Ovary (tissue), 9 donors: ENCODE measurements around the gene ABCA4. TPM values are rescaled to one million over a fixed set of nuclear protein-coding genes. Genes with fewer than 3 reads are reported as not detected.

Experiments
- DNase-seq, 5 donors: peaks; one replicate each; pipeline ENCODE4 v3.0.0-alpha.2; 2019 to 2020
- H3K27ac ChIP-seq, 2 donors: fragments of 200-600 bp; one replicate each; pipeline versions ENCODE4 v1.5.1 to v1.8.0; 2019 to 2022
- H3K27me3 ChIP-seq: fragments of 200-600 bp; one replicate; pipeline ENCODE4 v1.8.0; 2022
- H3K36me3 ChIP-seq: fragments of 200-600 bp; sonication (generic); one replicate; pipeline ENCODE4 v1.5.1; 2019
- H3K4me1 ChIP-seq: one replicate; pipeline ENCODE4 v1.8.1; 2013; ENCODE audit warnings: mild to moderate bottlenecking, moderate library complexity; ENCODE audit not compliant: insufficient read depth
- H3K4me3 ChIP-seq: fragments of 200-600 bp; sonication (generic); one replicate; pipeline ENCODE4 v1.5.1; 2017
- H3K9me3 ChIP-seq, 2 donors: fragments of 200-600 bp in 1 of 2; sonication (generic) in 1 of 2; one replicate each; pipeline versions ENCODE4 v1.5.1 to v1.8.1; 2013 to 2019; ENCODE audit warnings: mild to moderate bottlenecking in 1 of 2, moderate library complexity in 1 of 2
- EP300 ChIP-seq: sonication (generic); formaldehyde crosslinking; IDR thresholded peaks from one replicate; pipeline ENCODE4 v1.6.1; 2017; ENCODE audit warnings: antibody characterized with exemption
- POLR2A ChIP-seq: fragments of 450-650 bp; IDR thresholded peaks from one replicate; pipeline ENCODE4 v1.6.1; 2017; ENCODE audit warnings: antibody characterized with exemption, mild to moderate bottlenecking, moderate library complexity
- WGBS, 3 donors: extraction: QIAGEN DNeasy Blood & Tissue Kit in 1 of 3; methylation state at CpG; one replicate each; pipeline versions ENCODE4 v1.1.5 to v1.1.7; 2013 to 2017; 5-methylcytosine and 5-hydroxymethylcytosine counted together
- intact Hi-C, 4 donors: fragments of 100-400 bp; cut with DNase I; formaldehyde crosslinking; loops; one replicate each; pipeline versions ENCODE4 v1.11.0 to v1.15.1; 2022 to 2023
- polyA plus RNA-seq, 2 donors: library from polyadenylated mRNA; stranded (reverse); fragments of 200-250 nt in 1 of 2; fragments of 350-450 nt in 1 of 2; fragmentation: Illumina TruSeq in 1 of 2; extraction: RNeasy Lipid Tissue Mini Kit (QIAGEN cat#74804) in 1 of 2; gene quantifications; one replicate each; pipeline ENCODE4 v1.2.3, GENCODE V29; 2013 to 2014
- total RNA-seq, 7 donors: library from RNA; depleted of rRNA in 2 of 7; stranded (reverse); fragments of >200 nt in 2 of 7; fragmentation: NEBNext Ultra II Directional in 3 of 7; extraction: Animal tissue kit (Norgen Biotek cat#: 25700) in 3 of 7; gene quantifications; one replicate each; pipeline versions ENCODE4 v1.1.0 to v1.2.4, GENCODE V29; 2016 to 2023
- TF ChIP-seq, protein P1 (sequence below), 3 donors: fragments of 450-650 bp in 2 of 3; fragments of 200-600 bp in 1 of 3; IDR thresholded peaks; one replicate each; pipeline versions ENCODE4 v1.5.1 to v1.8.0; 2016 to 2022; ENCODE audit warnings: antibody characterized with exemption in 3 of 3, mild to moderate bottlenecking in 1 of 3
- donor health status: DM: no; HTN: no; CAD: no; lungs with moderate emphysema.
- donor health status: DM: no; HTN: no; CAD: no.
- donor health status: Bipolar disorder and iron deficiency.
- donor health status: DM: yes; HTN: yes; CAD: no.
- donor health status: DM: no; HTN: no; CAD: no.
- donor health status: DM: yes; HTN: yes; CAD: no.

The ABCA4 gene
- total and polyA plus RNA-seq, 9 donors = 0.12 to 3.1 (median 0.35) TPM

DNA sequence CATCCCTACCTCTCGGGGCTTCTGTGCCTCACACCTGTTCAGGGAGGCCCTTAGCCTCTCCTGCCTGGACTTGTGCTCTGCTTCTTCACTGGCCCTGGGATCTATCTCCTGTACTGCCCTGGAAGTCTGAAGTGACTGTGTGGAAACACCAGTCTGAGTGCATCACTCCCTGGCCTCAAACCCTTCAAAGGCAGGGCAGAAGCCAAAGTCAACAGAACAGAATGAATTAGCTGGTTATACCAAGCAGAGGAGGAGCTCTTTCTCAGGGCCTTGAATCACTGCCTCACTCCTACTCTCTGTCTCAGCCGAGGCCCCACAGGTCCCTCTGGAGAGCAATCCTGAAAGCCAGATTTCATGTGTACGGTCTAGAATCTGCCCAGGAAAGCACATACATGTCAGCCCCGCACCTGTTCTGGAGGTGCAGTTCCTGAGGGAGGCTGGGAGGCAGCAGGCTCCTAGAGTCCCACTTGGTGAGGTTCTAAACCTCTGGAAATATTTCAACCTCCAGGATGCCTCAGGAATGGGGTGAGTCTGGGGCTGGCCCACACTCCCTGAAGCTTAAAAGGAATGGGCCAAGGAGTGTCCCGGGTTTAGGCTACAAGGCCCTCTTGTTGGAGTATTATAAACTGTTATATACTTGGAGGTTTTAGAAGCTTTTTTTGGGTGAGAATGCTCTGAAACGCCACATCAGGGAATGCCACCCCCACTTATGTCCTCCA is 98.3 kb downstream of the ABCA4 start:
- no peaks in the 10 kb centered on the region for H3K36me3 ChIP-seq
- intact Hi-C loops = loop anchor here in 1 of 4 donors (5.0 kb wide), 1 partner anchor 575 kb away; the partner anchor contains the start of gene FNBP1L
- no peaks in the 10 kb centered on the region for H3K27me3 ChIP-seq
- peaks cover 10% of the 10 kb centered on the region for H3K4me1 ChIP-seq
- TF ChIP-seq EP300 (no peak), POLR2A (no peak)
- TF ChIP-seq, protein P1, sequence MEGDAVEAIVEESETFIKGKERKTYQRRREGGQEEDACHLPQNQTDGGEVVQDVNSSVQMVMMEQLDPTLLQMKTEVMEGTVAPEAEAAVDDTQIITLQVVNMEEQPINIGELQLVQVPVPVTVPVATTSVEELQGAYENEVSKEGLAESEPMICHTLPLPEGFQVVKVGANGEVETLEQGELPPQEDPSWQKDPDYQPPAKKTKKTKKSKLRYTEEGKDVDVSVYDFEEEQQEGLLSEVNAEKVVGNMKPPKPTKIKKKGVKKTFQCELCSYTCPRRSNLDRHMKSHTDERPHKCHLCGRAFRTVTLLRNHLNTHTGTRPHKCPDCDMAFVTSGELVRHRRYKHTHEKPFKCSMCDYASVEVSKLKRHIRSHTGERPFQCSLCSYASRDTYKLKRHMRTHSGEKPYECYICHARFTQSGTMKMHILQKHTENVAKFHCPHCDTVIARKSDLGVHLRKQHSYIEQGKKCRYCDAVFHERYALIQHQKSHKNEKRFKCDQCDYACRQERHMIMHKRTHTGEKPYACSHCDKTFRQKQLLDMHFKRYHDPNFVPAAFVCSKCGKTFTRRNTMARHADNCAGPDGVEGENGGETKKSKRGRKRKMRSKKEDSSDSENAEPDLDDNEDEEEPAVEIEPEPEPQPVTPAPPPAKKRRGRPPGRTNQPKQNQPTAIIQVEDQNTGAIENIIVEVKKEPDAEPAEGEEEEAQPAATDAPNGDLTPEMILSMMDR (IDR thresholded peaks at IDR 0.05) = no peak
- H3K9me3 ChIP-seq = no peaks in the 10 kb centered on the region
- no peak overlapping the region for H3K27ac ChIP-seq
- 72 to 78% (median 76%) methylated on average over 6 of the region's 6 CpGs for WGBS, 3 donors
- no peak overlapping the region for H3K4me3 ChIP-seq
- DNase-seq = no peak

- intact Hi-C loops = loop anchor here in 1 of 4 donors (5.0 kb wide), 1 partner anchor 574 kb away; the partner anchor contains the start of gene FNBP1L
- 34 to 54% (median 43%) methylated on average over 10 of the region's 10 CpGs for WGBS, 3 donors
- H3K36me3 ChIP-seq = no peaks in the 10 kb centered on the region
- TF ChIP-seq POLR2A (no peak), EP300 (no peak)
- TF ChIP-seq, protein P1 (IDR thresholded peaks at IDR 0.05) = no peak
- H3K27ac ChIP-seq = peak overlapping the region in 1 of 2 donors; percentile 51
- no peaks in the 10 kb centered on the region for H3K27me3 ChIP-seq
- no peaks in the 10 kb centered on the region for H3K9me3 ChIP-seq
- H3K4me1 ChIP-seq = peaks cover 10% of the 10 kb centered on the region
- no peak overlapping the region for H3K4me3 ChIP-seq
- DNase-seq = no peak
Measured at GRCh38 chr1:94020764-94021579, 100.0 kb downstream of the ABCA4 start.

DNA sequence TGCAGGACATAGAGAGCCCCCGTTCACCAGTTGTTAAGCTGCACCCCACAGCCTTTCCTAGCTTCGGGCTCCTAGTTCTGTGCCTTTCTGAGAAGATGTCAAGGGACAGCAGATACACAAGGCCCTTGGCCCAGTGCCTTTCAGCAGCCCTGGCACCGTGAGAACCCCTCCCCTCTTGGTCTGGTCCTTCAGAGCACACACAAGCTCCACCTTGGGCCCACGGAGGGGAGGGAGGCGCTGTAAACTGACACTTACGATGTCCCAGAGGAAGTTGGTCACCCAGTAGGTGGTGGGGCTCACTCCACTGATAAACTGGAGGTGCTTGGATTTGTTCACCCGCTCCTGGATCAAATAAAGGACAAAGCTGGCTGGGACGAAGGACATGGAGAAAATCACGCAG is 101.6 kb downstream of the ABCA4 start:
- TF ChIP-seq, protein P1 (IDR thresholded peaks at IDR 0.05) = no peak
- TF ChIP-seq EP300 = no peak
- TF ChIP-seq POLR2A = no peak
- H3K9me3 ChIP-seq = no peaks in the 10 kb centered on the region
- H3K27ac ChIP-seq = no peak overlapping the region
- 94 to 99% (median 95%) methylated on average over 9 of the region's 9 CpGs for WGBS, 3 donors
- intact Hi-C loops = no loop called here
- H3K4me3 ChIP-seq = no peak overlapping the region
- peaks cover 10% of the 10 kb centered on the region for H3K4me1 ChIP-seq
- no peak for DNase-seq
- H3K36me3 ChIP-seq = no peaks in the 10 kb centered on the region
- H3K27me3 ChIP-seq = no peaks in the 10 kb centered on the region

GRCh38 chr1:94017155-94017829 is 103.7 kb downstream of the ABCA4 start:
- TF ChIP-seq EP300 = no peak
- WGBS, 3 donors = 72 to 78% (median 74%) methylated on average over 6 of the region's 6 CpGs
- intact Hi-C loops = no loop called here

More at GRCh38 chr1:94017155-94017829, 103.7 kb downstream of the ABCA4 start:
- Histone ChIP-seq H3K4me3 (no peak overlapping the region), H3K9me3 (no peaks in the 10 kb centered on the region), H3K4me1 (peaks cover 10% of the 10 kb centered on the region), H3K36me3 (no peaks in the 10 kb centered on the region), H3K27me3 (no peaks in the 10 kb centered on the region), H3K27ac (no peak overlapping the region)
- no peak for DNase-seq
